CD4-positive, CD25-positive, alpha-beta regulatory T cell (primary cell): ENCODE results near the gene DRD2. TPM values are rescaled to one million over a fixed set of nuclear protein-coding genes. Genes with fewer than 3 reads are reported as not detected.

Experiments used
- ATAC-seq, 2 donors: fragments of 150-1000 bp; cut with Tn5 transposase; one replicate each; pipeline ENCODE4 v1.10.0; 2021; ENCODE audit warnings: low read depth in 2 of 2, moderate number of reproducible peaks in 2 of 2, moderate library complexity in 1 of 2
- DNase-seq, 3 donors: peaks; one replicate each; pipeline versions ENCODE4 v3.0.0 to v3.0.0-alpha.2; 2012 to 2022; ENCODE audit warnings: mixed read lengths in 1 of 3
- H3K27ac ChIP-seq: one replicate; pipeline ENCODE4 v1.7.0; 2013; ENCODE audit warnings: mild to moderate bottlenecking, low read length; ENCODE audit not compliant: insufficient read depth, poor library complexity, severe bottlenecking
- H3K27me3 ChIP-seq: one replicate; pipeline ENCODE4 v1.7.0; 2013; ENCODE audit warnings: low read length; ENCODE audit not compliant: control insufficient read depth, insufficient read depth
- H3K36me3 ChIP-seq: one replicate; pipeline ENCODE4 v1.7.0; 2013; ENCODE audit warnings: mild to moderate bottlenecking, low read length, moderate library complexity; ENCODE audit not compliant: control insufficient read depth, insufficient read depth
- H3K4me1 ChIP-seq: 2 replicates; pipeline ENCODE4 v1.7.0; 2013; ENCODE audit warnings: mild to moderate bottlenecking, low read length; ENCODE audit not compliant: insufficient read depth, control insufficient read depth, poor library complexity, severe bottlenecking
- H3K4me3 ChIP-seq: one replicate; pipeline ENCODE4 v1.7.0; 2013; ENCODE audit warnings: low read depth, mild to moderate bottlenecking, low read length, moderate library complexity
- H3K9me3 ChIP-seq, 2 experiments: 1 replicate in 1 of 2; 2 replicates in 1 of 2; pipeline ENCODE4 v1.7.0; 2013; ENCODE audit warnings: low read length in 2 of 2, mild to moderate bottlenecking in 1 of 2, moderate library complexity in 1 of 2; ENCODE audit not compliant: control insufficient read depth in 2 of 2
- H3K27ac Mint-ChIP-seq, 3 donors: one replicate each; pipeline ENCODE4 v1.8.0; 2020 to 2022; ENCODE audit warnings: mild to moderate bottlenecking in 3 of 3, mixed read lengths in 3 of 3, moderate library complexity in 2 of 3
- H3K27me3 Mint-ChIP-seq: one replicate; pipeline ENCODE4 v1.8.0; 2022; ENCODE audit warnings: mild to moderate bottlenecking, mixed read lengths
- H3K36me3 Mint-ChIP-seq: one replicate; pipeline ENCODE4 v1.8.0; 2020; ENCODE audit warnings: mixed read lengths
- H3K4me1 Mint-ChIP-seq, 4 donors: one replicate each; pipeline ENCODE4 v1.8.0; 2020 to 2022; ENCODE audit warnings: mixed read lengths in 4 of 4, mild to moderate bottlenecking in 1 of 4
- H3K4me3 Mint-ChIP-seq, 4 donors: one replicate each; pipeline ENCODE4 v1.8.0; 2020 to 2022; ENCODE audit warnings: mild to moderate bottlenecking in 4 of 4, mixed read lengths in 4 of 4, moderate library complexity in 3 of 4
- H3K9me3 Mint-ChIP-seq, 7 donors: one replicate each; pipeline ENCODE4 v1.8.0; 2020 to 2022; ENCODE audit warnings: mixed read lengths in 7 of 7, mild to moderate bottlenecking in 3 of 7, moderate library complexity in 2 of 7
- polyA plus RNA-seq, 4 donors: library from polyadenylated mRNA; unstranded; fragments of 300-500 nt; fragmentation: Illumina TruSeq; gene quantifications; one replicate each; pipeline ENCODE4 v1.2.3, GENCODE V29; 2021
- total RNA-seq: library from RNA; stranded (reverse); gene quantifications from one replicate; pipeline ENCODE4 v1.2.3, GENCODE V29; 2022

DRD2 gene
- total and polyA plus RNA-seq, 5 donors from 2014 or later, result 0.11 TPM; not detected in 4

DNA sequence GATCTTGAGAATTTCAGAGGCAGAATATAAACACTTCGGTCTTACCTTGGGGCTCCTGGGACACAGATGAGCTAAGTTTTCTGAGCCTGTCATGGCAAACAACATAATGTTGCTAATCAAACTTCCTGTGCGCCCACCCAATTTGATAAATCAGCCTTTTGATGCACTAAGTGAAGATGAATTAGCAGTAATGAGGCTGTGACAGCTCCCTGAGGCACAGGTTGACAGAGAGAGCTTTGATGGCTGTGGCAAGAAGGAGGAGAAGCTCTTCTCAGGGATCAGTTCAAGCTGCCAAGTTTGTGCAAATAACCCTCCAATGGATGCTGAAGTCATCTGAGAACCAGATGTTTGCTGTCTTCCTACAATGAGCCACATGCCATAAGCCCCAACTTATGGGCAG is 34.4 kb downstream of the DRD2 start:
- no peaks in the 10 kb centered on the region for H3K36me3 Mint-ChIP-seq
- no peak overlapping the region for H3K27ac ChIP-seq
- no peak overlapping the region for H3K4me3 ChIP-seq
- no peak for DNase-seq
- no peaks in the 10 kb centered on the region for H3K9me3 ChIP-seq
- H3K27me3 ChIP-seq, result no peaks in the 10 kb centered on the region
- H3K4me1 Mint-ChIP-seq, result peaks cover 0 to 12% (median 2%) of the 10 kb centered on the region in 4 donors
- no peaks in the 10 kb centered on the region for H3K36me3 ChIP-seq
- no peak overlapping the region for H3K4me3 Mint-ChIP-seq
- H3K9me3 Mint-ChIP-seq, result peaks cover 0 to 2% (median 0%) of the 10 kb centered on the region in 7 donors
- H3K4me1 ChIP-seq, result peaks cover under 1% of the 10 kb centered on the region
- no peak for ATAC-seq
- no peak overlapping the region for H3K27ac Mint-ChIP-seq
- no peaks in the 10 kb centered on the region for H3K27me3 Mint-ChIP-seq

DNA sequence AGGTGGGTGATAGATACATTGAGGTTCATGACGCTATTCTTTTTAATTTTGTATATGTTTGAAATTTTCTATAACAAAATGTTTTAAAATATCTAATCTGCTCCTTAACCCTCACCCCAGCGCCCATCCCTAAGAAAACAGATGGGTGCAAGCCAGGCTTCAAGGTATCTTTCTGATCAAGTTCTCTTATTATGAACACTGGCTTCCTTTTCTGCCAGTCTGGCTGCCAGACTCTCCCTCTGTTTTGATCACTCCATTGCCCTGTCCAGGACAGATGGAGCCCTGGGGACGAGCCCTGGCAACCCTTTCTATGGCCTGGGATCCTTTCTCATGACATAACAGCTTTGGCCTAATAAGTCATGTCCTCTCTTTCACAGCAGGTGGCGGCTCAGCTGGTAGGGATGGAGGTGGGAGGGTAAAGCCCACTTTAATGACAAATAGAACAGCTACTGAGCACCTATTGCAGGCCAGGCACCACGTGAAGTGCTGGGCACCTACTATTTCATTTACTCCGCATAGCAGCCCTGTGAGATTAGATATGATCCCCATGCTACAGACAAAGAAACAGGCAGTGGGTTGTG is 38.4 kb downstream of the DRD2 start:
- H3K4me3 ChIP-seq, result no peak overlapping the region
- H3K27me3 Mint-ChIP-seq, result no peaks in the 10 kb centered on the region
- H3K36me3 ChIP-seq, result no peaks in the 10 kb centered on the region
- H3K9me3 Mint-ChIP-seq, result peaks cover 0 to 2% (median 0%) of the 10 kb centered on the region in 7 donors
- no peaks in the 10 kb centered on the region for H3K4me1 ChIP-seq
- H3K36me3 Mint-ChIP-seq, result no peaks in the 10 kb centered on the region
- H3K4me1 Mint-ChIP-seq, result peaks cover 0 to 8% (median 0%) of the 10 kb centered on the region in 4 donors
- ATAC-seq, result no peak
- no peaks in the 10 kb centered on the region for H3K9me3 ChIP-seq
- no peak overlapping the region for H3K27ac Mint-ChIP-seq
- H3K4me3 Mint-ChIP-seq, result no peak overlapping the region
- H3K27ac ChIP-seq, result no peak overlapping the region
- DNase-seq, result no peak
- H3K27me3 ChIP-seq, result no peaks in the 10 kb centered on the region

DNA sequence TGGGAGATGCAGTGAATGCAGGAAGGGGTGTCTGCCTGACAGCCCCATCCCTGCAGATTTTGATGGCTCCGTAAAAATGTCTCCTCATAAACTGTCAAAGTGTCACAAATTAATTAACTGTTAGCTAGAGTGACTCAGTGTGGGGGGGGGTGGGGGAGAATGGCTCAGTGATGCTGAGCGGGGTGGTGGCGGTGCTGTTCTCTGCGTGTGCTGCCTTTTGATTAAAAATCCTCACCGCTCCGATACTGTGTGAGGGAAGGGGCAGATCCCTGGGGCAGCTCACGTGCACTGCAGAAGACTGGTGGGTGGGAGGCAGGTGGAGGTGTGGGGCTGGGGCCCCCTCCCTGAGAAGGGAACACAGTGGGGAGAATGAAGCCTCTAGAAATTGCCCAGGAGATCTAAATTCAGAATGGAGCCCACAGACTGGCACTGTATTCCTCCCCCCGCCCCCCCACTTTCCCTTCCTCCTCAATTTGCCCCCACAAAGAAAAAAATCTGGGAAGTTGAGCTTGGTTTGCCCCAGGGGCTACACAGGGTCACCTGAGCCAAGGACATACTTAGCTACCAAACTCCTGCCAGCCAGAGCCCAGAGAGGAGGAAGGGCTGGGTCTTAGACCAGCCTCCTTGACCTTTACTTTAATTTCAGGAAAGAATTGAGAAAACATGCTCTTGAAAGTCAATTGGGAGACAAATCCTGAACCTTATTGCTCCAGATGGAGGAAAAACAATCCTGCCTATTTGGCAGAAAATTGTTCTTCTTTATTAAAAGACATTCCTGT is 39.8 kb downstream of the DRD2 start:
- Mint-ChIP-seq H3K4me3 (no peak overlapping the region), H3K36me3 (no peaks in the 10 kb centered on the region), H3K9me3 (no peaks in the 10 kb centered on the region), H3K27ac (no peak overlapping the region), H3K4me1 (peaks cover 0 to 7% (median 0%) of the 10 kb centered on the region in 4 donors), H3K27me3 (no peaks in the 10 kb centered on the region)
- ATAC-seq, result no peak
- Histone ChIP-seq H3K36me3 (no peaks in the 10 kb centered on the region), H3K4me1 (no peaks in the 10 kb centered on the region), H3K4me3 (no peak overlapping the region), H3K9me3 (no peaks in the 10 kb centered on the region), H3K27me3 (no peaks in the 10 kb centered on the region), H3K27ac (no peak overlapping the region)
- DNase-seq, result no peak

DNA sequence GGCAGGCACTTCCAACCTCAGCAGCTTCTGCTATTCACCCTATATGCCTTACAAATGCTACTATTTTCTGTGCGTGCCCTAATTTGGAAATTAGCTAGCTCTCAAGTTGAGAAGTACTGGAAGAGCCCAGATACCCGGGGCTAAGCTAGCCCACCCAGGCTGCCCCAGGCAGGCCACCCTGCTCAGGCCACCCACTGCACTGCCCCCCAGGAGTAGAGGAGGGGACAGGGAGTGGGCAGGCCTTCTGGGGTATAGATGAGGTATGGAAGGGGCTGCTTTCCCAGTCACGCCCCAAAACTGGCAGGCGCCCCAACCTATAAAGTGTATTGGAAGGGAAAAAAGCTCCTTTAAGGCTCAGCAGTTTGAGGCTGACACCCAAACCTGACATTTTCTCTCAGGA is 43.5 kb downstream of the DRD2 start:
- no peaks in the 10 kb centered on the region for H3K36me3 ChIP-seq
- H3K4me1 ChIP-seq, result no peaks in the 10 kb centered on the region
- ATAC-seq (no peak), DNase-seq (no peak)
- no peak overlapping the region for H3K27ac ChIP-seq
- Mint-ChIP-seq H3K4me1 (no peaks in the 10 kb centered on the region), H3K4me3 (no peak overlapping the region), H3K27me3 (no peaks in the 10 kb centered on the region), H3K36me3 (no peaks in the 10 kb centered on the region), H3K9me3 (no peaks in the 10 kb centered on the region), H3K27ac (no peak overlapping the region)
- no peaks in the 10 kb centered on the region for H3K27me3 ChIP-seq
- no peak overlapping the region for H3K4me3 ChIP-seq
- H3K9me3 ChIP-seq, result no peaks in the 10 kb centered on the region

DNA sequence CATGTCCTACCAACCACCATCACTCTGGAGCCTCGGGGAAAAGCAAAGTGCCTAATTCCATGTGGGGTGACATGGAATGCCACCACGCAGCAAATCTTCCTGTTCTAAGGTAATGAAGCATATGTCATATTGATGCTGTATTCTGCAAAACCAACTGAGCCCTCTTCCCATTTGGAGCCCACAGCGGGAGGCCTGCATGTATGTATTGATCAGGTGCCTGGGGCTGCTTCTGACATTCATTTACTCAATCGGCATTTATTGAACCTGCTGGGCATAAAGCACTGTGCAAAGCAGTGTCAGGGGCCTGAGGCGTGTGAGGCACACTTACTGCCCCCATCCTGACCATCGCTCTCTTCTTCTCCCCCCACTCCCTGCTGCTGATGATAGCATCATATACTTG is 48.5 kb downstream of the DRD2 start:
- Mint-ChIP-seq H3K9me3 (no peaks in the 10 kb centered on the region), H3K27me3 (no peaks in the 10 kb centered on the region), H3K4me3 (no peak overlapping the region), H3K27ac (no peak overlapping the region), H3K4me1 (no peaks in the 10 kb centered on the region), H3K36me3 (no peaks in the 10 kb centered on the region)
- Histone ChIP-seq H3K9me3 (no peaks in the 10 kb centered on the region), H3K27me3 (no peaks in the 10 kb centered on the region), H3K27ac (no peak overlapping the region), H3K4me3 (no peak overlapping the region), H3K4me1 (no peaks in the 10 kb centered on the region), H3K36me3 (no peaks in the 10 kb centered on the region)
- ATAC-seq, result no peak
- DNase-seq, result no peak

DNA sequence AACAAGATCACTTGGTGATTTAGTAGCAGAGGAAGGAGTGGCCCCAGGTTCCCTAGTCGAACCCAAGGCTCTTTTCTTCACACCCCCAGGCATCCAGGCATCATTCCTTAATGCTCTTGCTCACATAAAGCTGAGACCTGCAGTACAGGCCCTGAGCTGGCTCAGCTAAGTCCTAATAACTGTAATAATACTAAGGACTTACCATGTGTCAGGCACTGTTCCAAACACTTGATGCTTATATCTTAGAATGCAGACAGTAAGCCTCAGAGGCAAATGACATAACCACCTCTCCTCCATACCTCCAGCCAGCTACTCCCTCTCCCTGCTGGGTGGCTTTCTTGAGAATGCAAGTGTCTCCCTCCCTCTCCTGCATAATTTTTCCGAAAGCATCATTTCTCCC is 54.4 kb downstream of the DRD2 start:
- H3K27me3 Mint-ChIP-seq, result no peaks in the 10 kb centered on the region

DNA sequence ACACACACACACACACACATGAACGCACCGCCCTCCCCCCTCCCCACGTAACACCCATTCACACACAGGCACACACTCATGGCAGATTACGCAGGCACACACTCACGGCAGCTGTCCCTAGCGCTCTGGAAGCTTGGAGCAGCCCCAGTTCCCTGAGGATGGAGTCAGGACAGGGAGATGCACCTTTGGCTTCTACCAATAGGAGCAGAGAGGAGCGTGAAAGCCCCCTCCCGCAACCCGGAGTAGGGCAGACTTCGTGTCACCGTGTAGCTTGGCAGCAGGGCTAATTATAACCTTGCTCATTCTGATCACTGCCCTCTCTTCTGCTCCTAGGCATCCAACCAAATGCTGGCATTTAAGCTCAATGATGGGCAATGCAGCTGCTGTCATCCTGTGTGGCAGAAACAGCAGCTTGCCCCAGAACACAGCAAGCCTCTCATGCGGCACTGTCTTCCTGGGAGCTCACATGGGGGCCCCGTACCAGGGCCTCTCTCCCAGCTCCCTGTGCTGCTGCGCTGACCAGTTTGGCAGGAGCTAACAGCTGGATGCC is 55.7 kb downstream of the DRD2 start:
- no peaks in the 10 kb centered on the region for H3K9me3 Mint-ChIP-seq
- Histone ChIP-seq H3K4me3 (no peak overlapping the region), H3K9me3 (no peaks in the 10 kb centered on the region), H3K4me1 (no peaks in the 10 kb centered on the region), H3K27ac (no peak overlapping the region), H3K36me3 (no peaks in the 10 kb centered on the region), H3K27me3 (no peaks in the 10 kb centered on the region)
- no peak for ATAC-seq
- no peak overlapping the region for H3K4me3 Mint-ChIP-seq
- no peak overlapping the region for H3K27ac Mint-ChIP-seq
- H3K4me1 Mint-ChIP-seq, result peaks cover 0 to 2% (median 0%) of the 10 kb centered on the region in 4 donors
- H3K27me3 Mint-ChIP-seq, result no peaks in the 10 kb centered on the region
- no peaks in the 10 kb centered on the region for H3K36me3 Mint-ChIP-seq
- no peak for DNase-seq

More for the DNA sequence above, 54.4 kb downstream of the DRD2 start:
- Mint-ChIP-seq H3K9me3 (no peaks in the 10 kb centered on the region), H3K4me3 (no peak overlapping the region), H3K36me3 (no peaks in the 10 kb centered on the region), H3K4me1 (peaks cover 0 to 2% (median 0%) of the 10 kb centered on the region in 4 donors), H3K27ac (no peak overlapping the region)
- Histone ChIP-seq H3K36me3 (no peaks in the 10 kb centered on the region), H3K27ac (no peak overlapping the region), H3K4me3 (no peak overlapping the region), H3K27me3 (no peaks in the 10 kb centered on the region), H3K9me3 (no peaks in the 10 kb centered on the region), H3K4me1 (no peaks in the 10 kb centered on the region)
- ATAC-seq (no peak), DNase-seq (no peak)
